ENCODE measurements around the gene OR6B3. TPM values are rescaled to one million over a fixed set of nuclear protein-coding genes. Genes with fewer than 3 reads are reported as not detected.

OR6B3 gene
- total and polyA plus RNA-seq, 2 of the 8 experiments (the other 6 are each of a cell fraction or from before 2014, with no cell fraction given), result not detected

- Histone ChIP-seq H3K79me1 (ENCODE audit: low read depth, low read length) (no peaks in the 10 kb centered on the region; the same call in 1 of the 2 replicates), H3K79me2 (ENCODE audit: control insufficient read depth in 1 of 2, insufficient read depth in 2 of 2, low read length in 2 of 2) (no peaks in the 10 kb centered on the region), H2AK5ac (ENCODE audit: low read depth, low read length) (no peak overlapping the region), H3K18ac (ENCODE audit: extremely low read depth, low read length) (no peak overlapping the region), H4K20me1 (replicated peaks in 1 of 2; ENCODE audit: control insufficient read depth in 1 of 2, insufficient read depth in 2 of 2, low read length in 2 of 2) (no peaks in the 10 kb centered on the region), H2BK12ac (ENCODE audit: low read depth, low read length) (no peak overlapping the region), H3K36me3 (ENCODE audit: control insufficient read depth in 2 of 4, insufficient read depth in 4 of 4, low read length in 3 of 4) (no peaks in the 10 kb centered on the region), H2AFZ (ENCODE audit: low read length) (no peak overlapping the region), H3K23me2 (ENCODE audit: low read depth, low read length) (no peaks in the 10 kb centered on the region), H3K9ac (replicated peaks in 1 of 4; ENCODE audit: extremely low read depth in 1 of 4, low read depth in 3 of 4, low read length in 3 of 4) (no peak overlapping the region), H3K14ac (ENCODE audit: insufficient read length) (no peak overlapping the region), H2BK5ac (ENCODE audit: low read depth, low read length) (no peak overlapping the region), H4K8ac (ENCODE audit: extremely low read depth, insufficient read depth, low read length) (peak overlapping the region; percentile 58; the same call in 1 of the 2 replicates), H3K4me3 (ENCODE audit: extremely low read depth in 1 of 4, insufficient read depth in 2 of 4, low read depth in 3 of 4, low read length in 4 of 4) (no peak overlapping the region), H3K4me2 (ENCODE audit: insufficient read depth in 1 of 2, low read depth in 2 of 2, low read length in 2 of 2) (no peak overlapping the region), H3K23ac (ENCODE audit: insufficient read length) (no peak overlapping the region), H3K4ac (replicated peaks; ENCODE audit: insufficient read length, low read depth, low read length) (no peak overlapping the region), H3K4me1 (replicated peaks in 1 of 4; ENCODE audit: control insufficient read depth in 3 of 4, insufficient read depth in 4 of 4, low read length in 3 of 4) (no peaks in the 10 kb centered on the region), H4K91ac (replicated peaks; ENCODE audit: insufficient read length, low read length) (no peak overlapping the region), H4K5ac (ENCODE audit: insufficient read length, low read depth, low read length) (no peak overlapping the region), H3K56ac (replicated peaks; ENCODE audit: insufficient read length, low read depth, low read length) (no peak overlapping the region), H3K9me3 (ENCODE audit: insufficient read depth in 2 of 2, low read depth in 1 of 2, low read length in 1 of 2) (no peaks in the 10 kb centered on the region), H2BK20ac (ENCODE audit: low read length) (no peak overlapping the region), H3K27me3 (replicated peaks in 1 of 4; ENCODE audit: control insufficient read depth in 3 of 4, extremely low read depth in 1 of 4, insufficient read depth in 3 of 4, low read length in 3 of 4) (0 out of 7 replicates have a peak, but pooled peaks cover 0 to 2% (median 0%) of the 10 kb centered on the region in 4 experiments), H2BK15ac (ENCODE audit: low read length) (no peak overlapping the region), H2BK120ac (replicated peaks; ENCODE audit: low read depth, low read length) (no peak overlapping the region), H3K27ac (ENCODE audit: low read depth, low read length) (no peak overlapping the region)
- FAIRE-seq (no peak), DNase-seq (ENCODE audit: low read depth in 1 of 2, low spot score in 2 of 2) (no peak)
- POLR2A ChIA-PET (ENCODE audit: partially characterized antibody), result no interaction called here
- CTCF ChIA-PET (ENCODE audit: partially characterized antibody), result no interaction called here
- 86% methylated on average over 10 of the region's 11 CpGs; no CpG with 5 or more reads in 1 of the 2 experiments for WGBS, 2 experiments (ENCODE audit: extremely low coverage in 1 of 2, insufficient coverage in 1 of 2, insufficient read length in 1 of 2, insufficient replicate concordance in 2 of 2, low coverage in 1 of 2, low lambda C conversion rate in 2 of 2, missing lambda C conversion rate in 1 of 2)
- TF ChIP-seq BACH1 (IDR thresholded peaks at IDR 0.05; ENCODE audit: low read length) (no peak), CREB1 (IDR thresholded peaks at IDR 0.05) (no peak), SUZ12 (IDR thresholded peaks at IDR 0.05; ENCODE audit: low read length) (no peak), EZH2 (IDR thresholded peaks at IDR 0.05; ENCODE audit: low read depth, low read length, severe bottlenecking) (no peak), SRF (IDR thresholded peaks at IDR 0.05; ENCODE audit: low read depth, low read length) (no peak), RFX5 (IDR thresholded peaks at IDR 0.05; ENCODE audit: borderline replicate concordance, low read depth, low read length) (no peak), CTCF (IDR thresholded peaks at IDR 0.05; ENCODE audit: control extremely low read depth in 1 of 3, insufficient read depth in 1 of 3, low read depth in 1 of 3, low read length in 3 of 3) (no peak)
Observed at GRCh38 chr2:240056678-240057077, 3.4 kb upstream of the OR6B3 start.
